Astrocyte (in vitro differentiated cells and primary cell): ENCODE results near the gene CCDC175.

Experiments
- EZH2 ChIP-seq: IDR thresholded peaks from 2 replicates; pipeline ENCODE4 v1.6.1; 2012; ENCODE audit warnings: mild to moderate bottlenecking, low read length, inconsistent platforms; ENCODE audit not compliant: insufficient read depth
- TF ChIP-seq, protein P1 (sequence below): IDR thresholded peaks from 2 replicates; pipeline ENCODE4 v1.5.1; 2011; ENCODE audit warnings: low read depth, mild to moderate bottlenecking, inconsistent platforms, low read length, moderate library complexity; ENCODE audit not compliant: insufficient read depth

DNA sequence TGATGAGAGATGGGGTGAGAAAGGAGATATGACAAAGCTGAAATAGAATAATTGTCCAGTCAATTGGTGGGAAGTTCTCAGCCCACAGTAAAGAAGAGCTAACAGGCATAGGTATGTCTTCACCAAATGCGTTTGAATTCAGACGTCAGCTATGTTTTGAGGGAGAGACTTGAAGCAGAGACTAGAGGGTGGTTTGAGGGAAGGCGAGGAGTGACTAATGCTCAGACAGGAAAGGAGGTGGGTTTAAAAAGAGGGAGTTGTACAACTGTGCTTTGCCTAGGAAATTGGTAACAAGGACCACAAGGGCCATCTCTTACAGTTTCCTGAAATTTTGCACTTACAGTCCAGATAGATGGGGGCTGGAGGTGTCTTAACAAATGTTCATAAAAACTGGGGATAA, 85.9 kb downstream of the CCDC175 start:
- TF ChIP-seq, protein P1, sequence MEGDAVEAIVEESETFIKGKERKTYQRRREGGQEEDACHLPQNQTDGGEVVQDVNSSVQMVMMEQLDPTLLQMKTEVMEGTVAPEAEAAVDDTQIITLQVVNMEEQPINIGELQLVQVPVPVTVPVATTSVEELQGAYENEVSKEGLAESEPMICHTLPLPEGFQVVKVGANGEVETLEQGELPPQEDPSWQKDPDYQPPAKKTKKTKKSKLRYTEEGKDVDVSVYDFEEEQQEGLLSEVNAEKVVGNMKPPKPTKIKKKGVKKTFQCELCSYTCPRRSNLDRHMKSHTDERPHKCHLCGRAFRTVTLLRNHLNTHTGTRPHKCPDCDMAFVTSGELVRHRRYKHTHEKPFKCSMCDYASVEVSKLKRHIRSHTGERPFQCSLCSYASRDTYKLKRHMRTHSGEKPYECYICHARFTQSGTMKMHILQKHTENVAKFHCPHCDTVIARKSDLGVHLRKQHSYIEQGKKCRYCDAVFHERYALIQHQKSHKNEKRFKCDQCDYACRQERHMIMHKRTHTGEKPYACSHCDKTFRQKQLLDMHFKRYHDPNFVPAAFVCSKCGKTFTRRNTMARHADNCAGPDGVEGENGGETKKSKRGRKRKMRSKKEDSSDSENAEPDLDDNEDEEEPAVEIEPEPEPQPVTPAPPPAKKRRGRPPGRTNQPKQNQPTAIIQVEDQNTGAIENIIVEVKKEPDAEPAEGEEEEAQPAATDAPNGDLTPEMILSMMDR, result no peak
- no peak for TF ChIP-seq EZH2
